ENCODE measurements around the gene CSDE1.

CSDE1 gene

DNA sequence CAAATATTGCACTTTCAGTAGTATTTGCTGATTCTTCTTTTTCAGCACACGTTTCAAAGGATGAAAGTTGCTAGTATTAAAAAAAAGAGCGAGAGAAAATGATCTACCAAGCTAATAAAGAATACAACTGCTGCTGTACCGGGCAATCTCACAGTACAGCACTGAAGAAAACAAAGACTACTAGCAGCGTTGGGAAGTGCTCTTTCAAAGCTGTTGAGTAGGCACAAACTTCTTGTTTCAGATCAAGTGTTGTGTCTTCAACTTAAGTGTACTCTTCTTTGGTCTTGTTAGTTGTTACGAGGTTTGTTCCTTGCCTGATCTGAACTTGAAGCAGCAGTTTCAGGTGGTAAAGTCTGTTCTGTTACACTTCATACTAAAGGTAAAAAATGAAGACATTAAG is 7.9 kb downstream of the CSDE1 start:
- DNase-seq (ENCODE audit: low read depth in 2 of 2), result no peak

DNA sequence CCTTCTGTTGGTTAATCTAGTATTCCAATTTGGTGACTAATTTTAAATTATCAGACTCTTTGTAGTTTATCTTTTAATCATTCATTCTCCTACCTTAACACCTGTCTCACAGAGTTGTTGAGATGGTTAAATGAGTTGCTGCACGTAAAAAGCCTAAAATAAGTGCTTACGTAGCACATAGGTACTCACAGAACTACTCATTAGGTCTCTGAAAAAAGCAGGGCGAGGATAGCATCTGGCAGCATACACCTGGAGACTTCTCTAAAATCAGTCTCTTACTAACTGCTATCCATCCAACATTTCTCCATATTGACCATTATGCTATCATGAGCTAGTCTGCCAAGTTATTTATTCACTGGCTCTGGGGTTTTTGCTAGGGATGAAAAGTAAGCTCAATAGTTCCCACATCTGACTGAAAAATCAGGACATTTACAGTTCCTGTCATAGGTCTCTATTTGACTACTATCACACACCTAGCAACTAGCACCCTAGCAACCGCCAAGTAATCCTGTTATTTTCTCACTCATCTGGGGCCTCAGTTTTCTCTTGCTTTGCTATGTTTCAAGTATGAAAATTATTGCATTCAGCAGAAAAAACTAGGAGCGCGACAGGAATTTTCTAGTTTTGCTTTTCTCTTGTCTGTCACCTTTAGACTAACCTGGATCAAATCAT is 11.2 kb downstream of the CSDE1 start:
- DNase-seq (ENCODE audit: low read depth in 2 of 2), result no peak

DNA sequence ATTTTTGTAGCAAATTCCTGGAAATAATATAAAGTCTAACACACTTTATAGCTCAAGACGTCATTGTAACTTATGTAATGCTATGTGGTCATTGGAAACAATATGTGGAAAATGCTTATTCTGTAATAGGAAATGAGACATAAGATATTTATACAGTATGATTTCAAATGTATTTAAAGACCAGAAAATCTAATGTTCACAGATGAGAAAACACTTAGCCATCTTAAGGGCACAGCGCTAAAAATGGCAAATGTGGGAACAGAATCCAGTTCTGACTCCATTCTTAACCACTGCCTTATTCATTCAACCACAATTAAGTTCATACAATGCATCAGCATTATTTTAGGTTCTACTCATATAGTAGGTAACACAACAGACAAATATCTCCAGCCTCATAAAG is 12.5 kb downstream of the CSDE1 start:
- no peak for DNase-seq (ENCODE audit: low read depth in 2 of 2)

DNA sequence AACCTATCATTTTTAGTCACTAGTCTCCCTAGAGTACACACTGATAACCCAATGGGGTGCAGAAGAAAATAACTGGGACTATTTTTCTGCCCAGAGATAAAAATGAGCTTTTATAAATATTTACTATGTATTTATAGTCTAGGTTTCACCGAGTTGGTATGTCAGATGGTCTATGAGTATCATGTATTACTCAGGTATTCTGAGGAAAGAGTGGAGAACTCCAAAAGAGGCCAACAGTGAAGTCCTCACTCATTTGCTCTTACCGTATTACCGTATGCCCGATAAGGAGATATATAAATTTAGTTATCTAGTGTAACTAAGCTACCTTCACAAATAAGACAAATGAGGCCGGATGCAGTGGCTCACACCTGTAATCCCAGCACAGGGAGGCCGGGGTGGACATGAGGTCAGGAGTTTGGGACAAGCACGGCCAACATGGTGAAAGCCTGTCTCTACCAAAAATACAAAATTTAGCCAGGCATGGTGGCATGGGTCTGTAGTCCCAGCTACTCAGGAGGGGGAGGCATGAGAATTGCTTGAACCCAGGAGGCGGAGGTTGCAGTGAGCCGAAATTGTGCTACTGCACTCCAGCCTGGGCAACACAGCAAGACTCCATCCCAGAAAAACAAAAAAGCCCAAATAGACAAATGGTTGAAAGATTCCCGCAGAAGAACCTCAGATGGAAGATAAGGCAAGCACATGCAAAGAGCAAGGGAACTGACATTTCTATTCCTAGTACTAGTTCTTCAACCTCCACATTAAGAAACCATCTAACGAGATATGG is 15.6 kb downstream of the CSDE1 start:
- DNase-seq (ENCODE audit: low read depth in 2 of 2), result no peak

DNA sequence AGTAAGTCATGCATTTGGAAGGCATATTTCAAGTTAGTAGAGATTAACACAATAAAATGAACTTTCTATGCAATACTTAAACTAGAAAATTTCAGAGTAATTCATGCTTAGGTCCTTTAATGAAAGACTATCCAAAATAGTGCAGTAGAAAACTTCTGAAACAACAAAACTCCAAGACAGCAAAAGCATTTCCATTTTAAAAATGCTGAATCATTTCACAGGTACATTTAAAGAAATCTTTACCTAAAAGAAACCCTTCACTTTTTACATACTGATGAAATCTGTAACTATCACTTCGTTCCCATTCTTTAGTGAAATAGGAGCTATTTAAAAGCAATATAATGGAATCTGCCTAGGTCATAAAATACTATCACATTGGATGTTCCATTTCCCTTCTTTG is 17.5 kb downstream of the CSDE1 start:
- DNase-seq (ENCODE audit: low read depth in 2 of 2), result no peak

DNA sequence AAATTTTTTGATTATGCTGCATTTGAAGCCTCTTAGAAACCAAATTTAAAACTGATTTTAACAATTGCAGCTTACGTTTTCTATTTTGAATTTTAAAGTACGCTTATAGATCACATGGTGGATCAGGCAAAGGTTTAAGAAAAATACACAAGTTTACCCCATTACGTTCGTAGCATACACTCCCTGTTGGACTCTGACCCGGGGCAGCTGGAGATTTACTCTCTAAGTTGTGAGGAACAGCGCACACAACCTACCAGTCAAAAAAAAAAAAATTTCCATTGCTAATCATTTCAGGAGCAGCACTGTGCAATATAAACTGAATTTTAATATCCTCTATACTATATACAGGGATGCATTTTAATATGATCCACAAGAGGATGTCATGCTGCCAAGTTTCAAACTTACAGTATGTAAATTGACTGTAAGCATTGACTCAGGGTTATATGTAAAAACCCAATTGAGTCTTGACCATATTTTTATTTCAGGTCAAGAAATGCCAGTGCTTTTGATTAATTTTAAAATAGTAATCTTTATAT is 20.4 kb downstream of the CSDE1 start:
- DNase-seq (ENCODE audit: low read depth in 2 of 2), result no peak

DNA sequence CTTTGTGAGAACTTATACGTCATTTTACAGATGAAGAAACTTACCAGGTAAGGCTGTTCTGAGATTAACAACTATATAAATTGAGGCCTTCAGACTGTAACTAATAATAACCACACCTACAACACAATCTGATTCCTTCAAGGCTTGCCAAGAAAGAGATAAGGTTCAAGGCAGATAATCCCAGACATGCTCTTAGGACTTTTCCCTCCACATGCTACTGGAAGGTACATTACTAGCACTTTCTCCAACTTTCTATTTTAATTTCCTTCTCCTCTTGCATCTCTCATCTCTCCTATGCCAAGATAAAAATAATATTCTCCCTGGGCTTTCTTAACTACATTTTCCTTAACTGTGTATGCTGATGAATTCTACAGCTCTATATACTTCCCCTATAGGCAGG is 22.3 kb downstream of the CSDE1 start:
- no peak for DNase-seq (ENCODE audit: low read depth in 2 of 2)

DNA sequence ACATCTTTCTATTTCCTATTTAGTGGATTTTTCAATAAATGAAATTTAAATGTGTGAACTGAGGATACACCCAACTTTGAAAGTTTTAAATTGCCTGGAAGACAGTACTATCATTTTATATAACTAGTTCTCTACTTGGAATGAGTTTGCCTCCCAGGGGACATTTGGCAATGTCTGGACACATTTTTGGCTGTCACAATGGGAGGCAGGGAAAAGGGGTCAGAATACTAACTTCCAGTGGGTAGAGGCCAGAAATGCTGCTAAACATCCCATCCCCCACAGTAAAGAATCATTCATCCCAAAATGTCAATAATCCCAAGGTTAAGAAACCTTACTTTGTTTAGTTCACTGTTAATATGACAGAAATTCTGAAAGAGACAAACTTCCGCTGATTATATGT is 28.0 kb downstream of the CSDE1 start:
- DNase-seq (ENCODE audit: low read depth in 2 of 2), result no peak

DNA sequence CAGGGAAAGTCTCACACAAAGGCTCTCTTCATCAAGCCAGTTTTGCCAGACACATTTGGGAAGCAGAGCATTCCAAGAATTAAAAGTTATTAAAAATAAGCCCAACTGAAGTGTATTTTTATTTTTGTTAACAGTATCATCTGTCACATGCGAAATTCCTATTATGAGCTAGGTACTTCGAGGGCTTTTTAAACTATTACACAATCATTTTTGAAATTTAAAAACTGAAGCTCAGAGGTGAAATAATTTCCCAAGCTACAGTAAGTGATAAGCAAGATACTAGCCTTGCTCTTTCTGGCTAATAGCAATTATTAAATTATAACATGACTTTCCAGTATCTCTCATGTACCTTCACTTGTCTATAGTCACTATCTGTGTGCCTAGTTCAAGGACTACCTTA is 29.2 kb downstream of the CSDE1 start:
- DNase-seq (ENCODE audit: low read depth in 2 of 2), result no peak

DNA sequence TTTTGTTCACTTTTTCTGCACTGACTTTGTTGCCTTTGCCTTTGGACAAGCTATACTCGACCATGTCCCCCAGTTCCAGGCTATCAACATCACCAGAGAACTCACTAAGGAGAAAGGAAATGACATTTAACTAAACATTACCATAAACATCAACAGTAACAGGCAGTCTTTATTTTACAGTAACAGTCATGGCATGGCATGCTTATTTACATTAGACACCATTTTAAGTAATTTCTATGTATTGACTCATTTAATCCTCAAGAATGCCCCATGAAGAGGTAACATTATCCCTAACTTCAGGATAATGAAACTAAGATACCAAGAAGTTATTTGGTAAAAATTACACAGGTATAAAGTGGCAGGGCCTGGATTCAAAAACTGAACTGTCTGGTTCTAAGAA is 32.6 kb downstream of the CSDE1 start:
- DNase-seq (ENCODE audit: low read depth in 2 of 2), result no peak

DNA sequence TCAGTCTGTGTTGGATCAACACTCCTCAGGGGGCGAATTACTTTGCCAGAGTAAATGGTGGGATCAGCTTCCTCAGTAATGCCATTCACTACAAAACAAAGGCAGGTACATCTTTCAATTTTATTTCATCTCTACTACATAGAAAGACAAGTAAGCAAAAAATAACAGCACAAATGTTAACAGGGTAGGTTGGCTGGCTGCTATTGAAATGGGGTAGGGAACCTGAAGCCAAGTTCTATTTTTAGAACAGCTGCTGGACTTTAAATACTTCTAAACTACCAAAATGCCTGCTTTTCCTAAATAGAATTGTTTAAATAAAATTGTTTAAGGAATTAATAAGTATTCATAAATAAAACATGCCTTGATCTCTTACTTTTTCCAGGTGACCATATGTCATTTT is 33.9 kb downstream of the CSDE1 start:
- no peak for DNase-seq (ENCODE audit: low read depth in 2 of 2)

DNA sequence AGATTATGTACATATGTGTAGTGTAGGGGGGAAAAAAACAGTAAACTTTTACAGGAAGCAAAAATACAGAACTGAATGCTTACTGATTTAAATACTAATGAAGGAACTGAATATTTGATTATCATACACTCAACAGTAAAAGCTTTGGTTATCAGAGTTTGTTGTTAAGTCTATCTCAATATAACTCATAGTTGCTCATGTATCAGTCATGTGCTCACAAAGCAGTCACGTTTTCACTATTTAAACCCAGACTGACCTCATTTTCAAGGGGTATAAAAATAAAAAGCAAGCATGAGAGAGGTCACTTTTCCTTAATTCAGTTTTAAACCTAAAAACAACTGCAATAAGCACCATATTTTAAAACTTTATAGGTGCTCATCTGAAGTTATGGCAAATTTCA is 34.3 kb downstream of the CSDE1 start:
- DNase-seq (ENCODE audit: low read depth in 2 of 2), result no peak

DNA sequence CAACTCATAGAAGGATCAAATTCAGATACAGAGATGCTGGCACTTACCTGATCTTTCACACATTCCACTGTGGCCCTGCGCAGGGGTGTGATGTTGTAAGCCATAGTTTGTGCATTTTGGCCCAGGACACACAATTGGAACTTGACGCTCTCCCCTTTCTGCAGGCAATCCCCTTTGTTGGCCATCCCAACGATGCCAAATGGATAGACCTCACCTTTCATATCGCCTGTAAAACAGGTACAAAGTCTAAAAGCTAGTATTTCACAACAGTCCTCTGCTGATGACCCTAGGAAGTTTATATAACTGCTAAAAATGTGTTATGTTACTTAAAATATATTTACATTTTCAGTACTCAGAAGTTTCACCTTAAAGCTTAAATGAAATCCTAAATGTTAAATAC is 37.3 kb downstream of the CSDE1 start:
- DNase-seq (ENCODE audit: low read depth in 2 of 2), result no peak

DNA sequence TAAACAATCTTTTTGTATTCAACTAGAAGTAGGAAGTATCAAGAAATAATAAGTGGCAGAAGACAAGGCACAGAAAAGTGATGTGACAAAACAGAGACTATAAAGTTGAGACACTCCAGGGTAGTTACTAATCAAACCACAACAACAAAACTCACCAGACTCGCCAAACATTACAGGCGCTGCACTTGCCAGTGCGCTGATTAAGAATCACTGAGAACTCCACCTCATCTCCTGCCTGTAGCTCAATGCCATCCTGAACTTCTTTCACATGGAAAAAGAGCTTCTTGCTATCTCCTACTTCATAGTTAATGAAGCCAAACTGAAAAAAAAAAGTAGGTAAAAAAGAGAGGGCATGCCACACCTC is 38.4 kb downstream of the CSDE1 start:
- DNase-seq (ENCODE audit: low read depth in 2 of 2), result no peak

DNA sequence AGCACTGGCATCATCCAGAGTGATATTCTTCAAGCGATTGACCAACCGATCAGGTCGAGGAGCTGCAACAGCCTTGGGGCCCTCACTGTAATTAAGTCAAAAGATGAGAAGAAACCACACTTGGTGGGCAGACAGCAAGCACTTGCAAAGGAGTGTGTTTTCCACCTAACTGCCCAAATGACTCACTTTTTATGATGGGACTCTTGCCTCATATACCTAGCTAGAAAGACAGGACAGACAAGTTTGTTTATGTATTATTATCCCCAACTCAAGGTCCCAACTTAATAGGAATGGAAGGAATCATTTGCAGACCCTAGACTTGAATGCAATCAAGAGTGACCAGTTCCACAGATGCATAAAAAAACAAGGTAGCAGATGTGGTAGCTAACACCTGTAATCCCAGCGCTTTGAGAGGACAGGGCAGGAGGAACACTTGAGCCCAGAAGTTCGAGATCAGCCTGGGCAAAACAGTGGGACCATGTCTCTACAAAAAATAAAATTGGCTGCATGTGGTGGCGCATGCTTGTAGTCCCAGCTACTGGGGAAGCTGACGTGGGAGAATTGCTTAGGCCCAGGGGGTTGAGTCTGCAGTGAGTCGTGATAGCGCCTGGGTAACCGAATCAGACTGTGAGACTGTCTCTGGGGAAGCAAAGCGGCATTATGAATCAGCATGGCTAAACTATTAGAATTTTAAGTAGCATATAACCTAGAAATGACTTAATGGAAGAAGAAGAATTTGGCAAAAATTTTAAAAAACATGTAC is 38.9 kb downstream of the CSDE1 start:
- peak in 1 of 2 donors; percentile 5 for DNase-seq (ENCODE audit: low read depth in 2 of 2)

DNA sequence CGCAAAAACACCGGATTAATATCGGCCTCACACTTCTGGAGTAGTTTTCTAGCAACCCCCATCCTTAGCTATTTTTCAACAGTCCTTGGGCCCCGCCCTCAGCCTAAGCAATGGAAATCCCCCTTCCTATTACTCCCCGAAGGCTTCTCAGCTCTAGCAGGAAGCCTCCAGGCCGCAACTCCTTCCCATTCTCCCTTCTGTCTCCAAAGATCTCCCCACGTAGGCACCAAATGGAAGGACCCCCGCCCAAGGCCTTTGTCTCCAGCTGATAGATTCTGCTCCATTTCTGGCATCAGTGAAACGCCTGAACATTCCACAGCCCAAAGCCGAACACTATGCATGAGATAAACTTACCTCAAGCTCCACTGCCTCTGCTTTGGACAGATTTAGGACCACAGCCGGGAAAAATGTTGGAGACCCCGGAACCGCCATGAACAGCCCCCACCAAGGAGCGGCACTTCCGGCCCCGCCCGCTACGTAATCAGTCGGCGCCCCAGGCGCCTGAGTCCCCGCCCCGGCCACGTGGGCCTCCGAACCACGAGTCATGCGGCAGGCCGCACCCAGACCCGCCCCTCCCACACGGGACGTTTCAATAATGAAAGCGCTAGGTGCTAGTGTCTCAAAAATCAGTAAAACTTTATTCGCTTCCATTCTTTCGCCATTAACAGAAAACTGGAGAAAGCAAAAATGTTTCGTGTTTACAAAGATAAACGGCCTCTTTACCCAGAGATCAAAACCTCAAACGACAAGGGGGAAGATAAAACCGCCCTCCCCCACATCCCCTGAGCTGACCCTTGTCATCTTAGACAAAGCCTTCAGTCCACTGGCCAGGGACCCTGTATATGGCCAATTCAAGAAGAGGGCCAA is 41.2 kb downstream of the CSDE1 start, which contains the start of gene NRAS:
Gene NRAS (minus strand): TSS at position 468 of the 867 bp plus-strand sequence. CDS start 611 bp downstream, outside the sequence.
- peak; percentile 92 to 94 for DNase-seq (ENCODE audit: low read depth in 2 of 2)

DNA sequence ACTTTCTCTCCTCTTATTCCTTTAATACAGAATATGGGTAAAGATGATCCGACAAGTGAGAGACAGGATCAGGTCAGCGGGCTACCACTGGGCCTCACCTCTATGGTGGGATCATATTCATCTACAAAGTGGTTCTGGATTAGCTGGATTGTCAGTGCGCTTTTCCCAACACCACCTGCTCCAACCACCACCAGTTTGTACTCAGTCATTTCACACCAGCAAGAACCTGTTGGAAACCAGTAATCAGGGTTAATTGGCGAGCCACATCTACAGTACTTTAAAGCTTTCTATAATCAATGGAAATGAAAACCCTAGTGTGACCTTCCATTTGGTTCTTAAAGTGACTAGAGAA is 41.9 kb downstream of the CSDE1 start:
- DNase-seq (ENCODE audit: low read depth in 2 of 2), result no peak

DNA sequence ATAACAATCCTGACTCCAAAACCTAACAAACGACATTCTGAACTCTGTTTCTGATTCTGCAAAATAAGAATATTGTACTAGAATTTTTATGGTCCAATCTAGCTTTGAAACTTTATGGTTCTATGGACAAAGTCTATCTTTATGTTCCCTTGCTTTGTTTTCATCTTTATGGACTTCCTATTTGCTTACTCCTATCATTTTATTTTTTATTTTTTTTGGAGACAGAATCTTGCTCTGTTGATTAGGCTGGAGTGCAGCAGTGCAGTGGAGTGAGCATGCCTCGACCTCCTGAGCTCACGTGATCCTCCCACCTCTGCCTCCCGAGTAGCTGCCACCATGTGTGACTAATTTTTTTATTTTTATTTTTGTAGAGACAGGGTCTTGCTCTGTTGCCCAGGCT is 44.8 kb downstream of the CSDE1 start:
- DNase-seq (ENCODE audit: low read depth in 2 of 2), result no peak

DNA sequence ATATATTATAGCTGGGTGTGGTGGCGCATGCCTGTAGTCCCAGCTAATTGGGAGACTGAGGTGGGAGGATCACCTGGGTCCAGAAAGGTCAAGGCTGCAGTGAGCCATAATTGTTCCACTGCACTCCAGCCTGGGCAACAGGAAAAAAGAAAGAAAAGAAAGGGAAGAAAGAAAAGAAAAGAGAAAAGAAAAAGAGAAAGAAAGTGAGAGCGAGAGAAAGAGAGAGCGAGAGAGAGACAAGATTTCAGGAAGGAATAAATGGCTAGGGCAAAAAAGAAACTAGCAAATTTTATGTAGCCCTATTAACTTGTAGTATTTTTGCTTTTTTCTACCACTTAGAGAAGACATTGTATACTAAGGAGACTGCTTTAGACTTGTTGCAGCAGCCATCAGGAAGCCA is 47.4 kb downstream of the CSDE1 start:
- DNase-seq (ENCODE audit: low read depth in 2 of 2), result no peak

DNA sequence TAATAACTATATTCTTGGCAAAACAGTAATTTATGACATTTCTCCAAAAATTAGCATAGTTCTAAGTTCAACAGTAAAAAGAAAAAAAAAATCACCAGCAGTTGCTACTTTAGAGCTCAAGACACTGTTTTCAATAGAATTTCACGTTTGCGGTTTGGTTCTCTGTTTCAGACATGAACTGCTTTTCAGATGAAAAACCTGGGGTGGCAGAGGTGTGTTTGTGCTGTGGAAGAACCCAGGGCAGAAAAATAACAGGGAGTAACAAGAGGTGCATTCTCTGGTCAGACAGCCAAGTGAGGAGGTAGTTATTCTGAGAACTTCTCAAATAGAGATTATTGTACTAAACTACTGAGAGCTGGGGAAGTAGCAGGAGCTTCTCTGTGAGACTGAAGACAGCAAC is 50.2 kb downstream of the CSDE1 start:
- no peak for DNase-seq (ENCODE audit: low read depth in 2 of 2)

DNA sequence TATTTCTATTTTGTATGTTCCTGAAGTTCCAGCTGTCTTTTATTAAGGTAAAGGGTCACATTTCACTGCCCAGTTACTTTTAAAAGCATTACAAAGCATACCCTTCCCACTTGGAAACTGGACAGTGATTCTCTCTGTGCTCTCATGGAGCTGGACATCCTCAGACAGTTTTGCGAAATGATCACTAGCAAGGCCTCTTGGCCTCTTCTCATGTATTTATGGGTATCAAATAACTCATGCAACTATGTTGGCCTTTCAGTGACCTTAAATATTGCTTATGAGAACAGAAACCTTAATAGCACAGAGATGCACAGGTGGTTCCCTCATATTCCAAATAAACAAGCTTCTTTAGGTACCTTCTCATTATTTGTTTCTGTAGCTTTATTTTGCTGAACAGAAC is 54.5 kb downstream of the CSDE1 start:
- DNase-seq (ENCODE audit: low read depth in 2 of 2), result no peak

DNA sequence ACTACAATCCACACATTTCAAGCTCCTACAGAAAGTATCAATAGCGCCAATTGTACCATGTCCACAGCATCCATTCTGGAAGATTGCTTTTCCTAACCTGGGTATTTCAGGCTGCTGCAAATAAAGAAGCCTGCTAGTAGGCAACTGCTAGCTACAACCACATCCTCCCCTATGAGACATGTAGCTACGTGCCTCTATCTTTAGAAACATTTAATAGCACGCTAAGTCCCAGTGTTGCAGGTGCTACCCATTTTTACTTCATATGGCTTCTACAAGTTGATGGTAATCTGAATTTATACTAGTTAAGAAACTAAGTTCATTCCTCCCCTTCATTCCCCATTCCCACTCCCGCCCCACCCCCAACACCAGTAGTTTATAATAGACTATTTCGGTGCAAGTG is 55.0 kb downstream of the CSDE1 start:
- no peak for DNase-seq (ENCODE audit: low read depth in 2 of 2)
